ENCODE data around the gene PLSCR1. TPM values are rescaled to one million over a fixed set of nuclear protein-coding genes. Genes with fewer than 3 reads are reported as not detected.

The PLSCR1 gene, protein sequence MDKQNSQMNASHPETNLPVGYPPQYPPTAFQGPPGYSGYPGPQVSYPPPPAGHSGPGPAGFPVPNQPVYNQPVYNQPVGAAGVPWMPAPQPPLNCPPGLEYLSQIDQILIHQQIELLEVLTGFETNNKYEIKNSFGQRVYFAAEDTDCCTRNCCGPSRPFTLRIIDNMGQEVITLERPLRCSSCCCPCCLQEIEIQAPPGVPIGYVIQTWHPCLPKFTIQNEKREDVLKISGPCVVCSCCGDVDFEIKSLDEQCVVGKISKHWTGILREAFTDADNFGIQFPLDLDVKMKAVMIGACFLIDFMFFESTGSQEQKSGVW
- 10 to 100 TPM; 72.1 to 95.5 TPM for total RNA-seq
- long read RNA-seq, donor 1, transcript PLSCR1-201 (9 exons, 2,233 nt): major isoform, 18 of 23 reads
- long read RNA-seq, donor 1, partial matches to known transcripts: 1 of 23 reads
- long read RNA-seq, donor 1, other reads (novel, unspliced or antisense): 1 of 23 reads
- long read RNA-seq, donor 2, transcript PLSCR1-201 (9 exons, 2,233 nt): major isoform, 74 of 113 reads
- long read RNA-seq, donor 2, transcript PLSCR1-202 (8 exons, 996 nt): minor isoform, 17 of 113 reads
- long read RNA-seq, donor 2, partial matches to known transcripts: 8 of 113 reads
- long read RNA-seq, donor 2, other reads (novel, unspliced or antisense): 10 of 113 reads

DNA sequence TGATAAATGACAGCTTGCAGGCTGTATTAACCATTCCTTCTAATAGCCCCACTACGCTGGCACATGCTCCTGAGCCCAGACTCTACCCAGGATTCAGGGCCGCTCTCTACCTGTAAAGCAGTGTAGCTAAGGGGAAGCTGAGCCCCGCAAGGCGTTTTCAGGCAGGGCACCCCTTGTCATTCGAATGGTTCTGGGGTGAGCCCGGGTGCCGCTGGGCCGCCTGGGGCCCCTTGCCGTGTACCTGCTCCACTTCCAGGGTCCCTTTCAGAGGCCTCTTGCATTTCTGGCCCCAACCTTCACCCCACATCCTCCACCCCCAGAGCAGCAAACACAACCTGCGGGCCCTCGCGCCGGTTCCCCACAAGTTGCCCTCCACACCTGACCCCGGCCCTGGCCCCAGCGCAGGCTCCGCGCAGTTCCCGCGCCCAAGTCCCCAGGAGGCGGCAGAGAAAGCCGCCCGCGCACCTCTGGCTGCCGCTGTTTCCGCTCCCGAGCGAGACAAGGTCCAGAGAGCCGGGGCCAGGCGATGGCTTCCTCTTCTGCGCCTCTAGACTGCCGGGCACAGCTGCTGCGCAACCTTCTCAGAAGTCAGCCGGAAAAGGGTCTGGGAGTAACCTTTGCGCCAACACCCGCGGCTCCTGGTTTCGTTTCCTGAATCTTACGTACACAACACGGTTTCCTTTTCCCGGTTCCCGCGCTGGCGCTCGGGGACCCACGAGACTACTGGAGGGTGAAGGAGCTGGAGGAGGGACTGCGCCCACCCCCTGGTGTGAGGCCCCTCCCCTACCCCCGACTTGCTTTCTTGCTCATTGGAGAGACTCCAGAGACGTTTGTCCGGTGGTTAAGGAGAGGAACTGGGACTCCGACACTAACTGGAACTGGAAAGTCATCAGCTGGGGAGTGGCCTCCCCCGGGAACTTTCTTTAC, at the start of gene PLSCR1:
PLSCR1 (minus strand) TSS at position 606 of the 927 bp plus-strand sequence. CDS start 8,055 bp downstream, outside the sequence.
- peak; percentile 98 for DNase-seq (ENCODE audit: low spot score)
- intact Hi-C loops (cut with DNase I): no loop called here

DNA sequence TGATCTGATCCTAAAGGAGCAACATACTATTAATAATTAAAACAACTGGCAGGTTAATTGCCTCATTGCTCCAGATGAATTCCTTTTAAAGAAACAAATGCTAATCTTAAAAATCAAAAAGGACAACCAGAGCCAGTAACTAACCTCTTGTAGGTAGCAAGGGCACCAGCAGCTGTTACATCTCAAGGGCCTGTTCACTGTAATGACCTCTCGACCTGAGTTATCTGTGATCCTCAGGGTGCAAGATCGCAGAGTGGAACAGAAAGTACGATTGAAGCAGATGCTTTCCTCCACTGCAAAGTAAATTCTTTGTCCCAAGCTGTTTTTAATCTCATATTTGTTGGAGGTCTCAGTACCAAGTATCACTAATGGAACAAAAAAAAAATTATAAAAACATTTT, 49.4 kb upstream of the PLSCR1 start:
- no peak for DNase-seq (ENCODE audit: low spot score)
- intact Hi-C loops (cut with DNase I): no loop called here

DNA sequence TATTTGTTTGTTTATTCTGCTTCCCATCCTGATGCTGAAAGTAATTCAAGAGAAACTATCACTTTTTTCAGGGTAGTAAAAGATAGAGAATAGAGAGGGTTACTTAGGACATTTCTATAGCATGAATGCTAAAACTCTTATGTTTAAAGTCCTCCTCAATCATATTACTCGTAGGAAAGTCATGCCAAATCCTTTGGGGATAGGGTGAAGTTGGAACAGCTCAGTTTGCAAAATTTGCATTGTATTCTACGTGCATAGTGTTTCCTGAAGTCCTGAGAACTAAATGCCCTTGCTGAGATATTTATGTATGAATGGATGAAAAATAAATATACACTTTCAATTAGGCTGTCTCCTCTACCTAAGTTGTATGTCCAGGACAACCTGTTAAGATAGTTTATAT, 46.1 kb upstream of the PLSCR1 start:
- no peak for DNase-seq (ENCODE audit: low spot score)
- intact Hi-C loops (cut with DNase I): no loop called here

DNA sequence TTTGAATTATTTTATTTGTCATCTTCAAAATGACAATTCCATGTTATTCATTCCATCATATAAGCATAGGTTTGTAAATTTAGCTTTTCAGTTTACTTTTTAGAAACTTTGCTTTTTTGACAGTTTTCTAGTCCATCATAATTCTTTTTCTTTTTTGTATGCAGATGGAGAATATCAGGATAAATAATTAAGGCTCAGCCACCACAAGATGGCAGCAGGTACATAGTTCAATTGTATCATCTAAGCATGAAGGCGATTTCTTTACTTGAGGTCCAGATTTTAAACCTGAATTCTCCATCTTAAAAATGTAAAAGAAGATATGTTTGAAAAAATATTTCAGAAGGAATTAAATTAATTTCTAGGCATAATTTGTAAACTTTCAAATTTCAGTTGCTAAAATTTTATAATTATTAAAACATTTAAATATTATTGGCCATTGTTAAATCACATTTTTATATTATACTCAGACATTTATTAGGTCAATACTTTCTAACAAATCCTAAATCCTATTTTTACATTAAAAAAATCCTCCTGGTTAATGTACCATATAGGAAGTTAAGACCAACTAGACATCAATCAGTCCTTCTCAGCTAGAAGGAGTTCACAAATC, 45.6 kb upstream of the PLSCR1 start:
- no peak for DNase-seq (ENCODE audit: low spot score)
- intact Hi-C loops (cut with DNase I): no loop called here

DNA sequence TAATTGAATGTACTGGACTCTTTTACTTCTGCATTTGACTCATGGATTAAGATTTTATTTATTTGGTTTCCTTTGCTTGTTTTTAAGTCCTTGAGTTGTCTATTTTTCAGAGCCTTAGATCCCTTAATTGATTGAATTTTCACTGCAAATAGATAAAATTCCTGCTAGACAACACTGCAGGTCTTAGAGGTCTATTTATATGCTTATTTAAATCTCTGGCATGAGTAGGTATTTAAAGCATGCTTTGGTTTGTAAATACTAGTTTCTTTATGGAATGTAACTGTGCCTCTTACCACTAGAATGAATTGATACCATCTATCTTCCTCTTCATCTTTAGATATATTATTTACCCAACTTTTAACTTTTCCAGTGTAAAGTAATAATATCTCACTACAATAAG, 40.7 kb upstream of the PLSCR1 start:
- DNase-seq (ENCODE audit: low spot score): no peak
- intact Hi-C loops (cut with DNase I): no loop called here

DNA sequence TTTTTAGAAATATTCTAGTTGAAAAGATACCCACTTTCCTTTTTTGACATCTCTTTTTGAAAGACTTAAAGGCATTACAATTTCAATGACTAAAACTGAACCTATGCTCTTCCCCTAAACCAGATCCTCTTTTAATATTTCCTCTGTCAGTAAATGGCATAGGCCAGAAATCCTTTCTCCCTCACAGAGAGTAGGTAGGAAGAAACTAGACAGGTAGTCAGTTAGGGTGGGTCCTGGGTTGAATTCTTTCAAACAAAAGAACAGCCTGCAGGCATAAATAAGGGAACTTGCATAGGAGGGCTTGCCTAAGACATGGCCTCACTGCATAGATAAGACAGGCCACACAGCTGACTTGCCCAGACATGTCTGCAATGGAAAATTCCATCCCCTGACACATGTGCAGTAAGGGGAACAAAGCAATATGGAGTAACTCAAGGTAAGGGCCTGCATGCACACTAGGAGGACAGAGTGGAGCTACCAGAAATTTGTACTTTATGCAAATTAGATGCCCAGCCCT, 37.6 kb upstream of the PLSCR1 start:
- intact Hi-C loops (cut with DNase I): no loop called here
- DNase-seq (ENCODE audit: low spot score): no peak

DNA sequence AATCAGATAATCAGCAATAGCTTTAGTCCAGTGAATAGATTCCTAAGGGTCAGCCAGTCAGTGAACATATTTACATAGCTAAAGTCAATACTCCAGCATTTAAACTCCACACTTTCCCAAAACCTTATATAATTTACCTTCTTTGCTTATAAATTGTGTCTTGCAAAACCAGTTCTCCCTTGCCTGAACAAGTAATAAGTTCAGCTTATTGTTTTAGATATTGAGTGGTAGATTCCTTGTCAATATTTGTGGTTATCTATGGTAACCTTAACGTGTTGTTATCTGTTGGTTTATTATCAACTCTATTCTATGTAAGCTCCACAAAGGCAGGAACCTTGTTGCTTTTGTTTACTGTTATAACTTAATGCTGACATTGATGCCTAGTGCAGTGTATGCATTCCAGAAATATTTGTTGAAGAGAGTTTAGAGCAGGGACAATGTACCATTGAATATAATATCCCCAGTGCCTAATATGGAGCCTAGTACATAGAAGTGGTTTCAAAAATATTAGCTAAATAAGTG, 36.7 kb upstream of the PLSCR1 start:
- DNase-seq (ENCODE audit: low spot score): no peak
- intact Hi-C loops (cut with DNase I): no loop called here

DNA sequence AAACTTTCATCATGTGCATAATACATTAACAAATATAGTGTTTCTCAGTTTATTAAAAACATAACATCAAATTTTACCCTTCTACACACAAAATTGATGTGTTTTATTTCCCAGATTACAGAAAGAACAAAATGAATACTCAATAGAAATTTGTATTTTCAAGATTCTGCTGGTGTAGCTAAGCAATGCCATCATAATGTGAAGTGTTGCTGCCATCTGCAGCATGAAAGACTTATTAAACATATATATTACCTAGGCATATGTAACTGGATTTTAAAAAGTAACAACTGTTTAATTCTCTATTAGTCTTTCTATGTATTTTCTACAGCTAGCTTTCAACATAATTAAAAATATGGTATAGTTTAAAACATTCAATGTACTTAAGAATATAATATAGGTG, 33.3 kb upstream of the PLSCR1 start:
- DNase-seq (ENCODE audit: low spot score): no peak
- intact Hi-C loops (cut with DNase I): no loop called here

DNA sequence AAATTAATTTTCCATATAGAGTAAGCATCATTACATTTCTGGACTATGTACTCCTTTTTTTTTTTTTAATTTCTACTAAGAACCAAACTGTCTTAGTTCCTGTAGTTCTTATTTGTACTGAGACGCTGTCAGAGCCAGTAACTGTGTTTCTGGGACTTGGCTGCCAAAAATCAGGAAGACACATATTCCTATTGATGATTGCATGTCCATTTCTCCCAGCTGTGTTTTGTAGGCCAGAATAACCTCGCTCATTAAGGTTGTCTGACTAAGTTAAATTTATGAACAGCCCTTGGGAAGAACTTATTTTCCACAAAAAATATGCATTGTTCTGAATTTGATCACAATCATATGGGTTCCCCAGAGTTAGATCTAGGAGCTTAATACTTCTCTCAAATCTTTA, 31.2 kb upstream of the PLSCR1 start:
- no peak for DNase-seq (ENCODE audit: low spot score)
- intact Hi-C loops (cut with DNase I): no loop called here

DNA sequence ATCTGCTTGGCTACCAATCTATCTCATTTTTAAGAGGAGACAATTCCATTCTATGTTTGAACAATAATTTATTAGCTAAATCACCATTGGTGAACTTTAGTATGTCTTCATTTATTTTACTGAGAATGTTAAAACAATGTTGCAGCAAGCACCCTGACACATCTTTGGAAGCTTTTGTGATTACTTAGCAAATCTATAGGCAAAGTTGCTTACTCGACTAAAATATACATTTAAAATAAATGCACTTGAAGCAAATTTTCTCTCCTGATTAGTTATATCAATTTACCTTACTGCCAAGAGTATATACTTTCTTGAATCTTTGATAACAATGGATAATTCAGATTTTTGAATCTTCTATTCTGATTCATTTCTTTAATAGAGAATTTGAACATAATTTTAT, 29.8 kb upstream of the PLSCR1 start:
- DNase-seq (ENCODE audit: low spot score): no peak
- intact Hi-C loops (cut with DNase I): no loop called here

DNA sequence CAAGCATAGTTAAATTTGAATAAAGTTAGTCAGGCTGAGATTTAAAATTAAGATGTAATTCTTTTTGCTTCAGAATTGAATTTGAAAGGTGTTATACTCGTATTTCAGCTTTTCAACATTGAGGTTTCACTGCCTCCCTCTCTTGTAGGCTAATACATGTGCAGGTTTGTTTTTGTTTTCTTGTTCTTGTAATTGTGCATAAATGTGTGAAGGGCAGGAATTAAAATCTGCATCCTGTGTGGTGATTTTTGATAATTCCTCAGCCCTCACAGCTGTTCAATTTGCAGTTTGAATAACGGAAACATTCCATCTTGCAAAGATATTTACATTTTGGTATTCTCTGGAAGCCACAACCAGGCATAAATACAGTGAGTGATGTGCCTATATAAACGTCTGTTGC, 24.9 kb upstream of the PLSCR1 start:
- DNase-seq (ENCODE audit: low spot score): no peak
- intact Hi-C loops (cut with DNase I): no loop called here

DNA sequence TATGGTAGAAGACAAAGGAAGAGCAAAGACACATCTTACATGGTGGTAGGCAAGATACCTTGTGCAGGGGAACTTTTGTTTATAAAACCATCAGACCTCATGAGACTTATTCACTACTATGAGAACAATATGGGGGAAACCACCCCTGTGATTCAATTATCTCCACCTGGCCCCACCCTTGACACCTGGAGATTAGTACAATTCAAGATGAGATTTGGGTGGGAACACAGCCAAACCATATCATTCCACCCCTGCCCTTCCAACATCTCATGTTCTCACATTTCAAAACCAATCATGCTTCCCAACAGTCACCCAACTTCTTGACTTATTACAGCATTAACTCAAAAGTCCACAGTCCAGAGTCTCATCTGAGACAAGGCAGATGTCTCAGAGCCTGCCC, 21.7 kb upstream of the PLSCR1 start:
- intact Hi-C loops (cut with DNase I): no loop called here
- no peak for DNase-seq (ENCODE audit: low spot score)

DNA sequence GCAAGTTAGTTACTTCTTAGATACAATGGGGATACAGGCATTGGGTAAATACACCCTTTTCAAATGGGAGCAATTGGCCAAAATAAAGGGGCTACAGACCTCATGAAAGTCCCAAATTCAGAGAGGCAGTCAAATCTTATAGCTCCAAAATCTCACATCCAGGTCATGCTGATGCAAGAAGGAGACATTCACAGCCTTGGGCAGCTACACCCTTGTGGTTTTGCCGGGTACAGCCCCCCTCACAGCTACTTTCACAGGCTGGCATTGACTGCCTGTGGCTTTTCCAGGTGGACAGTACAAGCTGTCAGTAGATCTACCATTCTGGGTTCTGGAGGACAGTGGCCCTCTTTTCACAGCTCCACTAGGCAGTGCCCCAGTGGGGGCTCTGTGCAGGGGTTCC, 17.5 kb upstream of the PLSCR1 start:
- DNase-seq (ENCODE audit: low spot score): no peak
- intact Hi-C loops (cut with DNase I): no loop called here

DNA sequence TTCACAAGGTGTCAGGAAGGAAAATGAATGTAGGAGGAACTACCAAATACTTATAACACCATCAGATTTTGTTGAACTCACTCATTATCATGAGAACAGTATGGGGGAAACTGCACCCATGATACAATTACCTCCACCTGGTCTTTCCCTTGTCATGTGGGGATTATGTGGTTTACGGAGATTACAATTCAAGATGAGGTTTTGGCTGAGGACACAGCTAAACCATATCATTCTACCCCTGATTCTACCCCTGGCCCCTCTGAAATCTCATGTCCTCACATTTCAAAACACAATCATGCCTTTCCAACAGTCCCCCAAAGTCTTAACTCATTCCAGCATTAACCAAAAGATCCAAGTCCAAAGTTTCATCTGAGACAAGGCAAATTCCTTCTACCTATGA, 17.1 kb upstream of the PLSCR1 start:
- no peak for DNase-seq (ENCODE audit: low spot score)
- intact Hi-C loops (cut with DNase I): no loop called here

DNA sequence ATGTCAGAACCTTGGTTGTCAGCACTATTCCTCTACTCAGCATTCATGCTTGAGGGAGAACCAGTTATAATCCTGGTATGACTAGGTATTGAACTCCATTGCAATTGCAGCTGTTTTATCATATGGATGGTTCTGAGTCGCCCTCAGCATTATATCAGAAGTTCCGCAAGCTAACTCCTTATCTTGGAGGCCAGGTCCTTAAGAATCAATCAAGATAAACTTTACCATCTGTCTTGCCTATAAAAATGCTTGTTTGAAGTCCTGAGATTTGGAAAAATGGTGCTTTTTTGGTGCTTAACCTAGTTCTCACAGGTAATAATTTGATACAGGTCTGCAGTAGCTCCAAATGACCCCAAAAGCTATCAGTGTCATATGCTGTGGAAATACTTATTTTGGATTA, 16.3 kb upstream of the PLSCR1 start:
- no peak for DNase-seq (ENCODE audit: low spot score)

DNA sequence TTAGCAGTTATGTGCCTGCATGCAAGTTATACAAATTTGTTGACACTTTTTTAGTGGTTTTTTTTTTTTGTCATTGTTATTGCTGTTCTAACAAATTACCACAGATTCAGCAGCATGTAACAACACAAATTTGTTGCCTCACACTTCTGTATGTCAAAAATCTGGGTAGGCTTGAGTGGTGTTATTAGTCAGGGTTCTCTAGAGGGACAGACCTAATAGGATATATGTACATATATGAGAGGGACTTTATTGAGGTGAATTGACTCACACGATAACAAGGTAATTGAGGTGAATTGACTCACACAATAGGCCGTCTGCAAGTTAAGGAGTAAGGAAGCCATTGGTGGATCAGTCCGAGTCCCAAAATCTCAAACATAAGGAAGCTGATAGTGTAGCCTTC, 15.0 kb upstream of the PLSCR1 start:
- intact Hi-C loops (cut with DNase I): no loop called here
- no peak for DNase-seq (ENCODE audit: low spot score)

More for the DNA sequence above, 16.3 kb upstream of the PLSCR1 start:
- intact Hi-C loops (cut with DNase I): no loop called here

DNA sequence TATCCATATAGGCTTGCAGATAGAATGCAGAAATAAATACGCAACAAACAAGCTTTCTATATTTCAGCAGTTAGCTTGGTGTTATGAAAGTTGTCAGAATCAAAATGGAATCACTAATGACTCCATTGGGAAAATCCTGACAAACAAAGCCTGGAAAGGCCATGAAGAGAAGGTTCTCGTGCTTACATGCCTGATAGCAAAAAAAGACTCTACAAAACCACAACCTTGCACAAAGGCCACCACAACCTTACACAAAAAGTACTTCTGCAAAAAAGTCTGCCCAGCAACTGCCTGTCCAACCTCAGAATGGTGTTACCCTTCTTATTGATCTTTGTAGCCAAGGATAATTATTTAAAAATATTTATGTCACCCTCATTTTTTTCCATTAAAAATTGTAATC, 14.4 kb upstream of the PLSCR1 start:
- intact Hi-C loops (cut with DNase I): no loop called here
- DNase-seq (ENCODE audit: low spot score): no peak

DNA sequence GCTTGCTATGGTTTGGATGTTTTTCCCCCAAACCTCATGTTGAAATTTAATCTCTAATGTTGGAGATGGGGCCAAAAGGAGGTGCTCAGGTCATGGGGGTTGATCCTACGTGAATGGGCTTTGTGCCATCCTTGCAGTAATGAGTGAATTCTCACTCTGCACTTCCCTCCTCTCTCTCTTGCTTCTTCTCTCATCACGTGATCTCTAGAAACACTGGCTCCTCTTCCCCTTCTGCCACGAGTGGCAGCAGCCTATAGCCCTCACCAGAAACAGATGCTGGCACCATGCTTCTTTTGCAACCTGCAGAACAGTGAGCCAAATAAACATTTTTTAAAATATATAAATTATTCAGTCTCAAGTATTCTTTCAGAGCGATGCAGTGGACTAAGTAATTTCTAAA, 13.3 kb upstream of the PLSCR1 start:
- DNase-seq (ENCODE audit: low spot score): no peak
- intact Hi-C loops (cut with DNase I): no loop called here

DNA sequence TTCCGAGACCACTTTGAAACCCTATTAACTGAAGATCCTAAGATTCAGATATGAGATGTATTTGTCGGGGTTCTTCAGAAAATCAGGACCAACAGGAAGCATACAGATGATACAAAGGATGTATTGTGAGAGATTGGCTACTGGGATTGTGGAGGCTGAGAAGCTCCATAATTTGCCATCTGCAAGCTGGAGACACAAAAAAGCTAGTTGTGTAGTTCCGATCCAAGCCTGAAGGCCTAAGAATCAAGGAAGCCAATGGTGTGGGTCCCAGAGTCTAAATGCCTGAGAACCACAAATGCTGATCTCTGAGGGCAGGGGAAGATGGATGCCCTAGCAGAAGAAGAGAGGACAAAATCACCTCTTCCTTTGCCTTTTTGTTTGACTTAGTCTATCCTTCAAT, 10.9 kb upstream of the PLSCR1 start:
- no peak for DNase-seq (ENCODE audit: low spot score)
- intact Hi-C loops (cut with DNase I): no loop called here

Data from posterior vena cava (tissue), 2 donors.